GM19099 (cell line): ENCODE data around the gene TXNDC11.

Source experiments
- POLR2A ChIP-seq: IDR thresholded peaks from 3 replicates; pipeline ENCODE4 v1.6.1; 2011; ENCODE audit warnings: low read depth; ENCODE audit not compliant: insufficient read length; ENCODE audit errors: extremely low read depth

The TXNDC11 gene

GRCh38 chr16:11759163-11759834 lies 16.6 kb upstream of the TXNDC11 start:
- no peak for TF ChIP-seq POLR2A

DNA sequence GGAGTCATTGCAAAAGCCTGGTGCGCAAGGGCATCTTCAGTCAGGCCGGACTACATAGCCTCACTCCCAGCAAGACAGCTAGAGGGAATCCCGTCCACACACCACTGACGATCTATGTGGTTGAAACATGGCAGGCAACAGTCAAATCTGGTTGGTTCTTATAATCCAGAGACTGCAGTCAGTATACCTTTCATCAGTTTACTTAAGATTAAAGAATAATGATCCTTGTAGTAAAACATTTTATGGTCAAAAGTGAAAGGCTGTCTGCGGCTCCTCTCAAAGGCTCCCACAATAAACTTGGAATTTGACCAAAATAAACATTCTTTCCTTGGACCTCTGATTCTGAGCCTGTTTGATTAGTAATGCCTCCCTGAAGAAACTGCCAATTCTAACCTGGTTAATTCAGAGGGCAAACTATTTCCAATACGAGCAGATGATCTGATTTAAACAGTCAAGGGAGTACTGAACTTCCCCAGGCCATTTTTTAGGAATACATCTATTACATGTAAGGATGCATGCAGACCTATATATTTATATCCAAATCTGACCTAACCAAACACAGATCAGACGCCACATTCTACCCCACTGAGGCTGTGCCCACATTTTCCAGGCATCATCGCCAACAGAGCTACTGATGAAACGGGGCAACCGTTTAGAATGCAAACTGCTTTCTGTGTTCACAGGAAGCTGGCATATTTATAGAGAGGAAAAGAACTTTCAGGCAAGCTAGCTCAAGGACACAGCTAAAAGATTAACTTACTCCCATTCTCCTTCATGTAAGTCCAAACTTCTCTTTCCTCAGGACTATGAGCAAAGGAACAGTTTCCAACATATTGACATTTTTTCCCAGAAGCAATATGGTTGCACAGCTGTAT lies 15.3 kb upstream of the TXNDC11 start:
- no peak for TF ChIP-seq POLR2A

DNA sequence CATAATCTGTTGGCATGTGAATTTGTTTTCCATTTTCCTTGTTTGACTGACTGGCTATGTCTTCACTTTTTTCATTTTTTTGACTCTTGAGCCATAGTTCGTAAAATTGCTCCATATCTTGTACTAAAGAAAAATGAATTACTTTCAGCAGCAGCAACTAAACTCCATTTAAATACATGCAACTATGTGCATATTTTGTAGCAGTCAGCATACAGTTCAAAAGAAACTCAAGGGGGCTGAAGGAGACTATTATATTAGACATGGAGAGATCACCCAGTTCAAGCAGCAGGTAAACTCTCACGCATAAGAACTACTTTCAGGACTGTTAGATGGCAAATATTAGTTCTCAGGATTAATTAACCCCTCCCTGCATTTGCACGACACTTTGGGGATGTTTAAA lies 13.6 kb upstream of the TXNDC11 start:
- TF ChIP-seq POLR2A, result no peak

GRCh38 chr16:11755022-11755760 lies 12.5 kb upstream of the TXNDC11 start:
- TF ChIP-seq POLR2A, result no peak

GRCh38 chr16:11752856-11753255 lies 10.2 kb upstream of the TXNDC11 start:
- TF ChIP-seq POLR2A, result no peak

DNA sequence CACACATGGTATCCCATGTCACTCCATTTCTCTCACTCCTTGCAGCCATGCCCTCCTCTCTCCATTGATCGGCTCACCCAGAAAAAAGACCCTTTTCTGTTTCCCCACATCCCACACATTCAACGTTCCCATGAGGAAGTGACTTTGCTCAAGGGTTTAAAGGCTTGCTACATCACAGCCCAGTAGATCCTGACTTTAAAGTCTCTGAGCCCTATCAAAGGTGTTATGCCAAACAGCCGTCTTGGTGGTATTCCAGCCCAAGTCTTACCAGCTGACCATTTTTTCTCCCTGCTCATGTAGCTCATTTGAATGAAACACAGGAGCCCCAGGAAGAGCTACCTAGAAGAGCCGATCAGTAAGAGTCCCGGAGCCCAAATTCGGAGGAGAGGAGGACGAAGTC lies 7.4 kb upstream of the TXNDC11 start:
- TF ChIP-seq POLR2A, result no peak

- no peak for TF ChIP-seq POLR2A
Measured at GRCh38 chr16:11748404-11749254, 6.0 kb upstream of the TXNDC11 start.

GRCh38 chr16:11747949-11748403 lies 5.3 kb upstream of the TXNDC11 start:
- no peak for TF ChIP-seq POLR2A

DNA sequence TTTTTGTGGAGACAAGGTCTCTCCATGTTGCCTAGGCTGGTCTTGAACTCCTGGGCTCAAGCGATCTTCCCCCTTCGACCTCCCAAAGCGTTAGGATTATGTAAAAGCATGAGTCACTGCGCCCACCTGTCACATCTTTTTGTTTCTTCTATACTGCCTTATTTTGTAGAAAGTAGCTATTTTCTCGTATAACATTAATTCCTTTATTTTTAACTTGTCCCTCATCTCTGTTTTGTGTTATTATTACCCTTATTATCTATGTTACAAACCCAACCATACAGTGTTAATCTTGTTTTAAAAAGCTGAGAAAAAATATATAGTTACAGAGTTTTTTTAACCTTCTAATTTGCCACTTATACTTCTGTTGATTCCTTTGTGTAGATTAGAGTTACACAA lies 1.4 kb upstream of the TXNDC11 start:
- no peak for TF ChIP-seq POLR2A

GRCh38 chr16:11743308-11744074 lies 834 bp upstream of the TXNDC11 start:
- no peak for TF ChIP-seq POLR2A

DNA sequence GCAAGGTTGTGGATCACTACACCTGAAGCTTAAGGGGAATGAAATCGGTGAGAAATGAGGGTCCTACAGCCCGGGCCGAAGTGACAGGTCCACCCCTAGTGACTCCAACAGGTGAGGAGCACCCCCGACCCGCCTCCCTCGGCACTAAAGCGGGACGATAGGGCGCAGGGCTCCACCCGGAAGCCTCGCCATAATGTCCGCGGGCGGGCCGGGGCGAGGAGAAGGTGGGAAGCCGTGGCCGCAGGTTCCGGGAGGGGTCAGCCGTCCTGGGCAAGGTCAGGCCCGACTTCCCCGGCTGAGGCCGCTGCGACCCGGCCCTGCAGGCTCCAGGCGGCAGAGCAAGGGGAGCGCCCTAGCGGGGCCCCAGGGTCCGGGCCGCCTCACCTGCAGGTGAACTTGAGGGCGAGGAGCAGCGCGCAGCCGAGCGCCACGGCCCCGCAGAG lies 543 bp downstream of the TXNDC11 start:
- no peak for TF ChIP-seq POLR2A

DNA sequence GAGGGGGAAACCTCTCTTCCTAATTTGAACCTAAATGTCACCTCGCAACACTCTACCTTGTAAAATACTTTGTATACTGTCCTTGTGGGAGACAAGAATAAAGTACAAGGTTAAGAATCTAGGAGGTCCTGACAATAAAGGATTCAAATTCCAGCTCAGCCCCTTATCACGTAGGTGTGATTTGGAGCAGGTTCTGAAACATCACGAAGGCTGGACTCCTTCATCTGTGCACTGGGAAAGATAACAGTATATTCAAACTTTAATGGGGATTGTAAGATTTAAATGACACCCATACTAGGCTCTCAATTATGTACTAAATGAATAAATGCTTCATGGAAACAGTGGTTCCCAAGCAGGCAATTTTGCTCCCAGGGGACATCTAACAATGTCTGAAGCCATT lies 2.1 kb downstream of the TXNDC11 start:
- TF ChIP-seq POLR2A, result no peak

GRCh38 chr16:11738742-11739544 lies 3.7 kb downstream of the TXNDC11 start:
- no peak for TF ChIP-seq POLR2A
